NCI-H2107 treated with DMSO at 0.1 percent for 48 hours (cell line): ENCODE results near the gene GMPR2.

Source experiments
- DNase-seq: peaks from one replicate; lab custom pipeline; 2025; ENCODE audit not compliant: unreplicated experiment; lab: John Stamatoyannopoulos, UW

GMPR2 gene

DNA sequence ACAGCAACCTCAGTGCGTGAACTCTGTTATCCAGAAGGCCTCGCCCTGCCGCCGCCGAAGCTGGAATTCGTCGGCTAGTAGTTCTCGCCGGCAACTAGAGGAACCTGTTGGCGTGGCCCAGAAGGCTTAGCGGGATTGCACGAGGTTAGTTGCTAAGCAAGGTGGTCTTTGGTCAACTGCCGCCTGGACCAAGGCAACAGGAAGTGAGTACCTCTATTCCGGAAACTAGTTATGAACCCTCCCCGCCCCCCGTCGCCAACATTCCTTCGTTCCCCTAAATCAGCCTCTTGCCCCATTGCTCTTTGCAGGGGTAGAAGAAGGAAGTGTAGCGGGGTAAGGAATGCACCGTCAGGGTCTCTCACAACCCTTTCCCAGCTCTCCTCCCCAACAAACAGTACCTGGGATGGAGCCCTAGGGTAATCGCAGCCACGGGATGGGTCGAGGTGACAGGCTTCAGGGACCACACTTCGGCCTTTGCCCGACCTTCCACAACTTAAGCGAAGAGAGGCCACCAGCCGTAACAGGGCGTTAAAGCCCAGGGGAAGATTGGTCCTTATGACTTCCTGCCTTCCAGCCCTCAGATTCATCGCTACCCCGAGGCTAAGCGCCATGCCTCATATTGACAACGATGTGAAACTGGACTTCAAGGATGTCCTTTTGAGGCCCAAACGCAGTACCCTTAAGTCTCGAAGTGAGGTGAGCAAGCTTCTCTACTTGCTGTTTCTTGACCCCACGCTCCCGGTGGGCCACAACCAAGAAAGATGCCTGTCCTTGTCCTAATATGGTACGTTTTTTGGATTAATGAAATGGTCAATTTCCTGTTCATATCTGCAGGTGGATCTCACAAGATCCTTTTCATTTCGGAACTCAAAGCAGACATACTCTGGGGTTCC, at the start of gene GMPR2:
TSS of gene GMPR2 (plus strand) at position 285 of the 893 bp plus-strand sequence. CDS start at position 610, 325 bp downstream.
- peak; percentile 87 for DNase-seq

DNA sequence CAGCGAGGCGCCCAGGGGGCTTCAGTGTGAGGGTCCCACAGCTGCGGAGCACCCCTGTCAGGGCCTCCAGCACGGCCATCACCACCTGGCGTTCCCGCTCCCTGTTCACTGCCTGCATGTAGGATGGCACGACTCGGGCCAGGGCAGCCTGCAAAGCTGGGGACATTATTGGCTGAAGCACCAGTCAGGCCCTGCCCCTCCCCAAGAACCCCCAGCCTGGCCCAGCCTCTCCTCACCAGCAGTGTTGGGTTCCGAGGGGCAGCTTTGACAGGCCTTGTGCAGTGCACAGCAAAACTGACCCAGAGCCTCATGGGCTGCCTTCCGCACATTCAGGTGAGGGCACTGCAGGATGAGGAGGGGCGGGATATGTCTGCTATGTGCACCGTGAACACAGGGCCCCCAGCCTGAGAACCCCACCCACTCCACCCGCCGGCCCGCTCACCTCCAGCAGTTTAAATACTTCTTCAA, 49.7 kb upstream of the GMPR2 start:
- DNase-seq: no peak

DNA sequence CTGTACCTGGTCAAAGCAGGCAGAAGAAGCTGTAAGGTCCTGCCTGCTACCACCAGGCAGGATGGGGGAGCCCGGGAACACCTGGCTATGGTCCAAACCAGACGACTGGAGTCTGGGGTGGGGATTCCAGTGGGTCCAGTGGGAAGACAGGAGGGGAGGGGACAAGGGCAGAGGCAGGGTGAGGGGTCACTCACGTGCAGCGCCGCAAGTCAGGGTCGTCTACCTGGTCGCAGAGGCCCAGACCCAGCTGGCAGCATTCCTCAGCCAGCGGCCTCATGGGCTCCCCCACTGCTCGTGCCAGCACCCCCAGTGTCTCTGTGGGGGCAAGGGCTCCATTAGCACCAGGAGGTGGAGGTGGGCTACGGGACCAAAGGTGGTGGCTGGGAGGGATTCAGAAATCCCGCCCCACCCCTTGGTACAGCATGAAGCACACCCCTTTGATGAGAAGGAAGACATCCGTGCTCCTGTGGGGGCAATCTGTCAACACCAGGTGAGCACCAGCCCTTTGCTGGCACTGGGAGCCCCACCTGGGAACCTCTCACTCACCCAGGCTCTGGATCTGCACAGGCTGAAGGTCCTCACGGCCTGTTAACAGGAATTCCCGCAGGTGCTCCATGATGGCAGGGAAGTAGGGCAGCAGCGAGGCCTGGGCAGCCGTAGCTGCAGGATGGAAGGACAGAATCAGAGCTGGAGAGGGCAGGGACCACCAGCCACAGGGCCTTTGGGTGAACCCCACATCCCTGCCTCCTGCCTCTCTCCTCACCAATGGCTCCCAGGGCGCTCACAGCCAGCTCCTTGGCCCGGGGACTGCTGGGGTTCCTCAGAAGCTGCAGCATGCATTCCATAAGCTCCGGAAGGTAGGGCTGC, 48.4 kb upstream of the GMPR2 start:
- no peak for DNase-seq

DNA sequence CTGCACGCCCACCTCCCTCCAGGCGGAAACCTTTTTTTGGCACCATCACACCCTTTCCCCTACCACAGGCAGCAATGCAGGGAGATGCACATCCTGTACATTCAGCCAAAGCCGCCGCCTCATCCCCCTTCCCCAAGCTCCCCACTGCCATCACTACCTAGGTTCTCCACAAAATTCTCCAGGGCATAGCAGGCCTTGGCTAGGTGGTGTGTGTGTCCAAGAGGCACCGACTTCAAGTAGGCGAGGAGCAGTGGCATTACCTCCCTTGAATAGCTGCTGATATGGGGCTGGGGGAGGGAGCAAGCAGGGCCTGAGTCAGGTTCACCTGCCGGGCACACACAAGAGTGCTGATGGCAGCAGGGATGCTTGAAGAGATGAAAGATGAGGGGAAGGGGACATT, 47.7 kb upstream of the GMPR2 start:
- DNase-seq: no peak

DNA sequence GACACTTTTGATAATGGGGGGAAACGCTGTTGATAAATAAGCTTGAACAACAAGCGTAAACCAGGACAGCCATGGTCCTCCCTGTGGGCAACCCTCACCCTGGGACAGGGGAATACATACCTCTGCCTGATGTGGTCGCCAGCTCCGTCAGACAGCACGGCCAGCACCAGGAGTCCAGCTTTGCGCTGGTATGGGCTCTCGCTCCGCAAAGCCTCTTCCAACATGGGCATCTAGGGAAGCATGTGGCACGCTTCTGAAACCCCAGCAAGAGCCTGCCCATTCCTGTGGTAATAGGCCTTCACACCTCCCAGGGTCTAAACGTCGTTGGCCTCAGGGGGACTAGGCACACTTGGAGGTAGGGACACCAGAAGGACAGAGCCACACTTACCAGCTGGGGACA, 47.0 kb upstream of the GMPR2 start:
- no peak for DNase-seq

DNA sequence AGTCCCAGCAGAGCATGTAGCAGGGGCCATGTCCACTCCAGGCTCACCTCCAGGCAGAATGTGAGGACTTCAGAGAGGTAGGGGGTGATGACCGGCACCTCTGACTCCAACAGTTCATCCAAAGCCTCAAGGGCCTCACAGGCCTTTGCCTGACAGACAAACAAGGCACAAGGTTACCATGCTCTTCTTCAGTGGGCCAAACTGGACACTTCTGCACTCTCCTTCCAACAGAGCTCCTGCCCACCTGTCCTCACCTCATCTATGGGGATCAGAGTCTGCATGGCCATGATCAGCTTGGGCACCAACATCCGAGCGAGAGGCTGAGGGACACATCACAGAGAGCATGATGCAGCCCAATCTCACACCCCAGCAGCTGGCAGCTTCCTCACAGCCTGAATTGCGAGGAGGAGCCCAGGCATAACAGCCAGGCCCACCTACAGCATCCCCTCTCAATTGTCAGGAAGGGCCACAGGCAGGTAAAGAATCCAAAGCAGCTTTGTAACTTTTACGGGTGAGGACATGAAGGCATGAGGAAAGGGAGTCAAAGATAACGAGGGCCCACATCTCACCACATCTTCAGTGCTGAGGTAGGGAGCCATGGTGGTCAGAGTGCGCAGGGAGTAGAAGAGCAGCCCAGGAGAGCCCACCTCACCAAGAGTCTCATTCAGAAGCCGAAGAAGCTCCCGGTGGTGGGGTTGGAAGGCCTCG, 45.7 kb upstream of the GMPR2 start:
- DNase-seq: no peak

DNA sequence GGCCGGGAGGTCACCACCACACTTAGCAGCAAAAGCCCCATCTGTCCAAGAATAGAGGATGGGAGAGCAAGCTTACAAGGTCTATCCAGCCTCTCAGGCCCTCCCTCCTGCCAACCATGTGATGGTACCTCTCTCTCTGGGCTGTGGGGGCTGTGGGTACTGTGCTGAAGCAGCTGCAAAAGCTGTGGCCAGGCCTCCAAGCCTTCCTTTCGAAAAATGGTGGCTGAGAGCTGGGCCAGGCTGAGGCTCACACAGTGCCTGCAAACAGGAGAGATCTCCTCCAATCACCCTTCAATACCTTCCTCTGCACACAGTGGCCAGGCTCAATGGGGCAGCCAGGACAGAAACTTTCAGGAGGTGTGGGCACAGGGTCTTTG, 45.2 kb upstream of the GMPR2 start:
- no peak for DNase-seq

DNA sequence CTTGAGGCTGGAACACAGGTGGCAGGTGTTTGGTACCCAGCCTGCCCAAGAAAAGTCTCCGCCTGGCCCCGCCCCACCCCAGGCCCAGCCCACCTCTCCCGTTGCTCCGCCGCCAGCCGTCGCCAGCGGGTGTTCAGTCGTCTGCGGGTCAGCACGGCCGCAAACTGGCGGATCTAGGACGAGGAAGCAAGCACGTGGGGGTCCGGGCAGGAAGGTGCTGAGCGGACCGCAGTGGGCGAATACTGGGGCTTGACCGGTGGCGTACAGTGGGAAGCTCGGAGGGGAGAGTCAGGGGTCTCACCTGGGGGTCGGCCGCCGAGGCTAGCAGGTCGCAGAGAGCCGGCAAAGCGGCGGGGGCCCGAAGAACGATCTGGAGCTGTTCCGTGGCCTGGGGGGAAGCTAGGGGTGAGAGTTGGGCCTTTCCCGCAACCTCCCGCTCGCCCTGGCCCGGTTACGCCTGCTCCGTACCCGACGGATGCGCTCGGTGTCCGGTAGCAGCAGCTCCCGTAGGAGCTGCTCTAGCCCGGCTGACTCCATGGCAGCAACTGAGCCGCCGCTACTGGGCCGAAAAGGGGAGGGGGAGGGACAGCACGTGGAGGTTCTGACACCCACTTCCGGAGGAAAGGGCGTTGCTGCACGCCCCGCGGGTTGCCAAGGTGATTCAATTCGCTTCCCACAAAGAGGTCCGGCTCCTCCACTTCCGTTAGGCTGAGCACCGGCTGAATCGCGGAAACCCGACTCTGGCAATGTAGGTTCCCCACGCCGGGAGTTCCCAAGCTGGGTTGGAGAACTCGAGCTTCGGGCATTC, 44.3 kb upstream of the GMPR2 start, which contains the start of gene IPO4:
TSS of gene IPO4 (minus strand) at position 566 of the 808 bp plus-strand sequence. CDS start at position 537, 29 bp downstream.
- DNase-seq: peak; percentile 98

DNA sequence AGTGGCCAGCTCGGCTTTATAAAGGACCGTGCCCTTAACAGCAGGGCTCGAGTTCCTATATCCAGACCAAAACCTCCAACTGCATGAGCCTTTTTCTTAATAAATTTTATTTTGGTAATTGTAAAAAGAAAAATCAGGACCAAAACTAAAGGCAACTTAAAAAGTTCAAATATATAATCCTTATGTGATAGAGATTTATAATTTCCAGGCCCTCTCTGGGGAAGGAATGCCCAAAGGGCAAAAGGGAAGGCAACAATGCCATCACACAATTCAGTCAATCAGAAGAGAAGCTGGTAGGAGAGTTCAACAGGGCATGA, 43.7 kb upstream of the GMPR2 start:
- DNase-seq: no peak

DNA sequence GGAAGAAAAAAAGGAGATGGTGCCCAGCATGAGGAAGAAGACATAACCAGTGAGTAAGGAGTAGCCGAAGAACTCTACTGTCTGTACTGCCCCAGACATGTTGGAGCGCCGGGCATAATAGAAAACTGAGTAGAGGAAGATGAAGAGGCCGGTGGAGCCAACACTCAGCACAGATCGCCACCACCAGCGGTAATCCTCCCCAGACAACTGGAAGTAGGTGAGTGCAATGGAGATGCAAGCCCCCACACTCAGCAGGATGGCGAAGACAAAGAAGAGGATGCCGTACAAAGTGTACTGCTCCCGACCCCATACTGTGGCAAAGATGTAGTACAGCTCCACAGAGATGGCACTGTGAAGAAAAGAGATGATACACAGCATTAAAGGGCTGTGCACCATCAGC, 43.3 kb upstream of the GMPR2 start:
- no peak for DNase-seq

DNA sequence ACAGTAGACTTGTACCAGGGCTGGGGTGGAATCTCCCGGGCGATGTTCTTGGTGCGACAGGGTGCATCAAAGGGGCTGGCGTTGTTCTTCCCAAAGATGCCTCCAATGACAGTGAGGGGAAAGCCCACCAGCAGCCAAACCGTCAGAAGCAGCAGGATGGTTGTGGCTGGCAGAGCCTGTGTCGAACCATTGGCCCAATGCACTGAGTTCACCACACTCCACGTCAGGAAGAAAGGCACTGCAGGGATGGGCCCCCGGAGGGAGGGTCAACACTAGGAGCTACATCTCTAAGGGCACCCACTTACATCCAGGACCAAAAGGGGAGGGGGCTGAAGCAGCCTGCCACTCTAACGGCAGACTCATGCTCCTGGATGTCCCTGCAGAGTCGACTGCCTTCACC, 42.3 kb upstream of the GMPR2 start:
- DNase-seq: no peak

DNA sequence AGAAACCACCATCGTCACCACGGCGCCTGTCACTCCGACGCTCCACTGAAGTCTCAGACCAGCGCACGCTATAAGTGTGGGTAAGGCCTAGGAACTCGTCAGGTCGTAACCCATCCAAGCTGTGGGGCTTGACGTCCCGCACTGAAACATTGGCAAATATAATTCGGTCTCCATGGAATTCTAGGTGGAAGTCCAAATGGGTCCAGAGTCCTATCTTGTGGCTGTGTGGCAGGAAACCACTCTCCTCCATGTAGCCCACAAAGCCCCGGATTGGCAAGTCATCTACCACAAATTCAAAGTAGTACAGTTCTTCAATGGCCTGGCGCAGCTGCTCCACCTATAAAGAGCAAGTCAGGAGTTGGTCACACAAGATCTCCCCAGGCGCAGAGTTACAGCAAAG, 39.8 kb upstream of the GMPR2 start:
- DNase-seq: no peak

DNA sequence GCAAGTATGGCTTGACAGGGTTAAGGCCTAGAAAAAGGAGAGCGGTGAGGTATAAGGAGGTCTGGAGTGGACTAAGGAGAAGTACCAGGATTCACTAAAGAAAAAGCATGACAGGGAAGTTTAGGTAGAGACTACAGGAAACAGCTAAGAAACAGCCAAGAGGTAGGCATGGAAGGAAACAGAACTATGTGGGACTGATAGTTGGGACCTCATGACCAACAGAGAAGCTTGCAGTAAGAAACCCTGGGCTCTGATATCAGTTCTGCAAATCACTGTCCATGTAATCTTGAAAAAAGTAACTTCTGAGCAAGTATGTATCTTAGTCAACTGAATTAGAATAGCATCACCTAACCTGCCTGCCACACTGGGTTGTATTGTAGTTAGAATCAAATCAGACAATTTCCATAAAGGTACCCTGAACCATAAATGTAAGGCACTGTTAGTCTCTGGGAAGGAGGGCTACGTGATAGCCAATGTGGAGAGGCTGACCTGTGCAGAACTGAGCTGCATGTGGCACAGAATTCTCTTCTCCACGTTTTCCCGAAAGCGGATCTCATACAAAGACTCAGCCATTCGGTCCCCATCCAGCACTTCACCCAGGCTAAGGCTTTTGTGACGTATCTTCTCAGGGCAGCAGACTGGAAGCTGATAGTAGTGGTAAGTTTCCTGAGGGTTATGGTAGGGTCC, 38.4 kb upstream of the GMPR2 start:
- no peak for DNase-seq

DNA sequence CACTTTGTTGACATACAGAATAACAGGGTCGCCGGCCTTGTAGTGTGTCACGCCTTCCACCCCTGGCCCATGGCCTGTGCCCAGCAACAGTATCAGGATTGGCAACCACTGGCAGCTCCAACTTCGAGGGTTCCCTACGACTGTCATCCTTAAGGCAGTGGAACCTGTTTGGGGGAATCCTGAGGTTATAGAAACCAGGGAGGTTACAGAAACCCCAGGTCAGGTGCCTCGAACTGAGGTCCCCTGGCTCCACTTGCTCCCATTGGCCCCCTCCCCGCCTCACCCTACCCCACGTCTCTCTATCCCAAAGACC, 37.9 kb upstream of the GMPR2 start:
- DNase-seq: no peak

DNA sequence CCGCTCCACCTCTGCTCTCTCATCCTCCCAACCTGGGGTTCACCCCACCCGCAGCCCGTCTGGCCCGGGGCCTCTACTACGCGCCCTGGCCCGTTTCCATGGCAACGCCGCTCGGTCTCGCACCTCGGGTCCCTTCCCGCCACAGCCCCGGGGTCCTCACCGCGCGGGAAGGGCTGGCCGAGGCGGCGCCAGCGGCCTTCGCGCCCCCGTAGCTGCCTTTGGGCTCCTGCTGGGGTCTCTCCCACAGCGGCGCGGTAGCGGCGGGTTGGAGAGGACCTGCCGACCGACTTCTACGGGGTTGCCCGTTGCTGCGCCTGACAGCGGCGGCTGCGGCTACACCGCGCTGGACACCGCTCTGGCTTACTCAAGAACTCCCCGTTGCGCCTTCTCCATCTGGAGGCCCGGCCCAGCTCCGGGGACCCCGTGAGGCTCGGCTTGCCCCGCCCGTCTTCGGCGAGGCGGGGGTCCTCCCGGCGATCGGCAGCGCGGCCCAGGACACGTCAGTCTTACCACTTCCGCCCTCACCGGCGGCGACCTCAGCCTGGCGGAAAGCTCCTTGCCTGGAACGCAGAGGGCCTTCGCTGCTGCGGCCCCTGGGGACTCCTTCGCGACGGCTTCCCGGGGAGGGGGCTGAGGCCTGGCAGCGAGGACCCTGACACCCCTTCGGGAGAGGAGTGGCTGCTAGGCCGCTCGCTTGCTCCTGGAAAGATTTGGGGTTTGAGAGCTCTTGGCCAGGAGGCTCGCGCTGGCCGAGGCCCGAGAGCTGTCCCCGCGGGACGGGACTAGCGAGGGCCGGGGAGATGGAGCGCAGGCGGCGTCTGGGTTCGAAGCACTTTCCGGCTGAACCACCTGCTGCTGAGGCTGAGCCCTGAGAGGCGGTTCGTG, 37.3 kb upstream of the GMPR2 start, which contains the start of gene TM9SF1:
TSS of gene TM9SF1 (minus strand) at position 256 of the 885 bp plus-strand sequence. CDS start 422 bp downstream, outside the sequence.
- peak; percentile 59 for DNase-seq

DNA sequence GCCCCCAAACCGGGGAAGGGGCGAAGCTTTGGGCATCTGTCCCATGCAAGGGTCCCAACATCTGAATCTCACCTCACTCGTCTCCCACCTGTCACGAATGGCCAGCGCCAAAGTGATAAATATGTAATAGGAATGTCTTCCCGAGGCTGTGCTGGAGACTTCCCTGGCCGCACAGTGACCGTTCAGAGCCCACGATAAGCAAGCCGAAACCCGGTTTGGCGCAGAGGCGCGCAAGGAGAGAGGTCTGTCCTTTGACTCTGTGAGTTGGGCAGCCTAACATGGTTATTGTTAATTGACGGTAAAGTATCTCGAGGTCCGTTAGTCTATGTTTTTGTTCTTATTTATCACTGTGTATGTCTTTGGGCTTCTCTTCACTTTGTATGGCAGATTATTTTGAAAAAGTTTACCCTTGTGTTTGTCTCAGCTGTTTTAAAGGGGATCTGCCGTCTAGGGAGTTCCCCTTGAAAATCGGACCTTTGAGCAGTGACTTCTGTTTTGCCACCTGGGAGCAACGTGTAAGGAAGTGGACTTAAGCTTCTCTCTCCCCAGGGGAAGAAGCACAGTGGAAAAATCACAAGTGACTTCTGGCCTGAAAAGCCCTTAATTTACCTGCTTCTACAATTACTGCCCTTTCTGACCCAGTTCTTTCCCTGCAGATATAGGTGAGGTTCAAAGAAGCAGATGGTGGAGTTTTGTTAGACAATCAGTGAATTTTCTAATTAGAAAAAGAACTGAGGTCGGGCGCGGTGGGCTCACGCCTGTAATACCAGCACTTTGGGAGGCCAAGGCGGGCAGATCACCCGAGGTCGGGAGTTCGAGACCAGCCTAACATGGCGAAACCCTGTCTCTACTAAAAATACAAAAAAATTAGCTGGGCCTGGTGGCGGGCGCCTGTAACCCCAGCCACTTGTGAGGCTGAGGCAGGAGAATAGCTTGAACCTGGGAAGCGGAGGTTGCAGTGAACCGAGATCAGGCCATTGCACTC, 36.4 kb upstream of the GMPR2 start:
- peak; percentile 15 for DNase-seq

DNA sequence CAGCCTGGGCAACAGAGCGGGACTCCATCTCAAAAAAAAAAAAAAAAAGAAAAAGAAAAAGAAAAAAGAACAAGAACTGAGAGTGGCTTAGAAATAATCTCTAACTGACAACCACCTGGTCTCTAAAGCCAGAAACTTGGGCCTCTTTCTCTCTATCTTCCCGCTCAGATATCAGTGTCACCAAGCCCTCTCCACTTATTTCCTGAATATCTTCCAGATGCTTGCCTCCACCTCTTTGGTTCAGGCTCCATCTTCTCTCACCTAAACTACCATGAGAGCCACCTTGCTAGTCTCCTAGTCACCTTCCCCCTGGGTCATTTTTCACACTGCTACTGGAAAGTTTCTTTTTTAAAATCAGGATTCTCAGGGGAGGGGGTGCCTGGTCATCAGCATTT, 35.7 kb upstream of the GMPR2 start:
- DNase-seq: no peak
